AG09309 (cell line): ENCODE measurements around the gene DUSP9.
"Not testable (repeated sequence)": the region's sequence is repeated elsewhere in the genome, so short reads cannot be mapped to it uniquely, and the experiment has no call there.

Experiments used
- DNase-seq: peaks from one replicate; pipeline ENCODE4 v3.0.0-alpha.2; 2010; ENCODE audit warnings: low read depth
- H3K4me3 ChIP-seq: 2 replicates; pipeline ENCODE4 v1.5.1; 2011; ENCODE audit warnings: mild to moderate bottlenecking, low read depth, low read length, moderate library complexity; ENCODE audit not compliant: control insufficient read depth
- TF ChIP-seq, protein P1 (sequence below): IDR thresholded peaks from 2 replicates; pipeline ENCODE4 v1.5.1; 2011; ENCODE audit warnings: mild to moderate bottlenecking, low read depth, low read length, inconsistent platforms; ENCODE audit not compliant: insufficient read depth, control insufficient read depth; ENCODE audit errors: missing control alignments

Gene DUSP9

DNA sequence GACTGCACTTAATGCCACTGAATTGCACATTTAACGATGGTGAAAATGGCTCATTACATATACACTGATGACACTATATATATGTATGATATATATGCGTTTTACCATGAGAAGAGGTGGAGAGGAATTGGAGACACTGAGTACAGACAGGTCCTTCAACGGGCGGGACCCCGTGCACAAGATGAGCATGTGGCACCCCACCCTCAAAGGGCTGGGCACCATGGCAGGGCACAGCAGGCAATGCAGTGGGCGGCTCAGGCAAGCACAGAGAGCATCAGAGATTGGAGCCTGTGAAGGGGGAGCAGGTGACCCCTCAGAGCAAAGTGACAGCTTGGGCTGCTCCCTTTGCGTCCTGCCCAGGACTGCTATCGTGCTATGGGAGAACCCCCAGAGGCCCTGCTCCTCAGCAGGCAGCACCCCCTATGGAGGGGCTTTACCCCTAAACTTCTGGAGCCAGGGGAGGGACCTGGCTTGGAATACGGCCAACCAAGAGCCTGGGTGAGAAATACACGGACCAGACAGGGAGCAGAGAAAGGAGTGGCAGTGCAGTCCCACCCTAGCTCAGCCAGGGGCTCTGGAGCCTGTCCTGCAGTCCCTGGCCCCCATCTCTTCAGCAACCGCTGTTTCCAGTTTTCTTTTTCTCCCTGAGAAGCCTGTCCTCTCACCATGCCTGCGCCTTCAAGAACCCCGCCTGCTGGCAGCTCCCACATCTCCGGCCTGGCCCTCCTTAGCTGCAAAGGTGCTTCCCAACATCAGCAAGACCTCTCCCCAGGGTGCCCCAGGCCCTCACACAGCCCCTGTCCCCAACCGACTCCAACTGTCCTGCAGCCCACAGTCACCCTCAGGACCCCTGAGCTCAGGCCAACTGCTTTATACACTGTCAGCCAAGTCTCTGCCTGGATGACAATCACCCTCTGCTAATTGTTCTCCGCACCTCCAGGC is 51.2 kb downstream of the DUSP9 start:
- TF ChIP-seq, protein P1, sequence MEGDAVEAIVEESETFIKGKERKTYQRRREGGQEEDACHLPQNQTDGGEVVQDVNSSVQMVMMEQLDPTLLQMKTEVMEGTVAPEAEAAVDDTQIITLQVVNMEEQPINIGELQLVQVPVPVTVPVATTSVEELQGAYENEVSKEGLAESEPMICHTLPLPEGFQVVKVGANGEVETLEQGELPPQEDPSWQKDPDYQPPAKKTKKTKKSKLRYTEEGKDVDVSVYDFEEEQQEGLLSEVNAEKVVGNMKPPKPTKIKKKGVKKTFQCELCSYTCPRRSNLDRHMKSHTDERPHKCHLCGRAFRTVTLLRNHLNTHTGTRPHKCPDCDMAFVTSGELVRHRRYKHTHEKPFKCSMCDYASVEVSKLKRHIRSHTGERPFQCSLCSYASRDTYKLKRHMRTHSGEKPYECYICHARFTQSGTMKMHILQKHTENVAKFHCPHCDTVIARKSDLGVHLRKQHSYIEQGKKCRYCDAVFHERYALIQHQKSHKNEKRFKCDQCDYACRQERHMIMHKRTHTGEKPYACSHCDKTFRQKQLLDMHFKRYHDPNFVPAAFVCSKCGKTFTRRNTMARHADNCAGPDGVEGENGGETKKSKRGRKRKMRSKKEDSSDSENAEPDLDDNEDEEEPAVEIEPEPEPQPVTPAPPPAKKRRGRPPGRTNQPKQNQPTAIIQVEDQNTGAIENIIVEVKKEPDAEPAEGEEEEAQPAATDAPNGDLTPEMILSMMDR, result no peak
- DNase-seq, result no peak
- H3K4me3 ChIP-seq, result no peak overlapping the region

DNA sequence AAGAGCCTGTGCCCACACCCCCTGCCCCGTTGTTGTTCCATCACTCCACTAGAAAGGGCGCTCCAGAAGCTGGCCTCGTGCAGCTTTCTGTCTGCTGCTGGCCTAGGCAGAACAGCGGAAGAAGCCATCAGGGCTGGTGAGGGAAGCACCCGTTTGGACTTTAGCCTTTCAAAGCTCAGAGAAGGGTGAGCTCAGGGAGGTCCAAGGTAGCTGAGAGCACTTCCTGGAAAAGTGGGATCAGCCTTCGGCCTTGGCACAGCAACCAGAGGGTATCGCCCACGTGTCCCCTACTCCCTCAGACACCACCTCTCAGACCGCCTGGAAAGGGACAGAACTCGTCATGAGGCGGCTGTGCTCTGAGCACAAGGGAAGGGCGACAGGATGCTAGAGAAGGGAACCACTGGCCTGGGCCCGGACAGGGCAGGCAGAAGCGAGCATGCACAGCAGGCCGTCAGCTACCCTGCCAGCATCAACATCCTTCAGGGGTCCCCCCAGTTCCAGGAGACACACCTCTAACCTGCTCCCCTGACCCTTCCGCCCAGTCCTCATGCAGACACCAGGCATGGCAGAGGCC is 52.3 kb downstream of the DUSP9 start:
- not testable (repeated sequence) for H3K4me3 ChIP-seq, DNase-seq

DNA sequence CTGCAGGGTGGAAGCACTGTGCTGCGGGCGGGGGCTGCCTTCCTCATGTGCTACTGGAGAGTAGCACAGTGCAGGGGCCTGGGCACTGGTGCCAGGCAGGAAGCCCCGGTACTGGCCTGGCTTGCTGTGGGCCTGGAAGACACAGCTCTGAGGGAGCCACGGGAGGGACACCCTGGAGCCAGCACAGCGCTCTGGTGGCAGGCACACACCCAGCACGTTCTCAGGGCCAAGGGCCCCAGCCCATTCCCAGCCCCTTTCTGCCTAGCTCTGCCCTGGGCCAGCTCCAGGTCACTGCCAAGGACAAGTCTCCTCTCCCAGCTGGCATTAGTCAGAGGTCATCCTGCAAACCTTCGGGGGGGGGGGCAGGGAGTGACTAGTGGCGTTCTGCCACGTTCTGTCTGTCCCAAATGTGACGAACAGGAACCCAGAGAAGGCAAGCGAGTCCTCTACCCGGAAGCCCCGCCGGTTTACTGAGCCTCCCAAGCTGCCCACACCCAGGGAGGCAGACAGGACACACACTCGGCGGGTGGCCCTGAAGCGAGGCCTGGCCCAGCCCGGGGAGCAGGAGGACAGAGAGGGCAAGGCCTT is 52.9 kb downstream of the DUSP9 start:
- H3K4me3 ChIP-seq, DNase-seq: not testable (repeated sequence)

DNA sequence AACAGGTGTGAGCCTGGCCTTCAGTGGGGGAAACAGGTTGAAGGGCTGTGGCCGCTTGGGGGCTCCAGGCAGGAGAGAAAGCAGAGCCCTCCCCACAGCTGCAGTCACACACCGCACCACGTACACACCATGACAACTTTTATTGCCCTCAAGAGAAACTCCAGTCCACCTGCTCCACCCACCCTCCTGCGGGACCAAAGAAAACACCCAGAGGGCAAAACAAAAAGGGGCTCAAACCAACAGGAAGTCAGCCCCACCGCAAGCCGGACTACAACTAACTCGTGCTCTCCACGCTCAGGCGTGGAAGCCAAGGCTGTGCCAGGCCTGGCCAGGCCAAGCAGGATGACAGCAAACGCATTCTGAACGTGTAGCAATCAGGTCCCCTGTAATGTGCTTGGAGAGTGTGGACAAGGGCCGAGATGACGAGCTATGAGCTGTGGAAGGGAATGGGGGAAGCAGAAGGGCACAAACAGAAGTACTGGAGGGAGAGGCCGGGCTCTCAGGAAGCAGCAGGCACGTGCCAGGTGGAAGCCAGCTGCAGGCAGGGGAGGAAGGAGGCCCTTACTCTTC is 53.5 kb downstream of the DUSP9 start:
- no peak overlapping the region for H3K4me3 ChIP-seq
- TF ChIP-seq, protein P1, result no peak

More for the DNA sequence above, 53.5 kb downstream of the DUSP9 start:
- DNase-seq, result no peak
